HG03378 (cell line): ENCODE results near the gene PTGIS.
"Not testable (repeated sequence)": the region's sequence is repeated elsewhere in the genome, so short reads cannot be mapped to it uniquely, and the experiment has no call there.

Experiments used
- ATAC-seq: cut with Tn5 transposase; IDR thresholded peaks from one replicate; pipeline ENCODE4 v1.9.1; 2021; ENCODE audit warnings: mild to moderate bottlenecking, moderate library complexity; ENCODE audit not compliant: unreplicated experiment

Gene PTGIS

DNA sequence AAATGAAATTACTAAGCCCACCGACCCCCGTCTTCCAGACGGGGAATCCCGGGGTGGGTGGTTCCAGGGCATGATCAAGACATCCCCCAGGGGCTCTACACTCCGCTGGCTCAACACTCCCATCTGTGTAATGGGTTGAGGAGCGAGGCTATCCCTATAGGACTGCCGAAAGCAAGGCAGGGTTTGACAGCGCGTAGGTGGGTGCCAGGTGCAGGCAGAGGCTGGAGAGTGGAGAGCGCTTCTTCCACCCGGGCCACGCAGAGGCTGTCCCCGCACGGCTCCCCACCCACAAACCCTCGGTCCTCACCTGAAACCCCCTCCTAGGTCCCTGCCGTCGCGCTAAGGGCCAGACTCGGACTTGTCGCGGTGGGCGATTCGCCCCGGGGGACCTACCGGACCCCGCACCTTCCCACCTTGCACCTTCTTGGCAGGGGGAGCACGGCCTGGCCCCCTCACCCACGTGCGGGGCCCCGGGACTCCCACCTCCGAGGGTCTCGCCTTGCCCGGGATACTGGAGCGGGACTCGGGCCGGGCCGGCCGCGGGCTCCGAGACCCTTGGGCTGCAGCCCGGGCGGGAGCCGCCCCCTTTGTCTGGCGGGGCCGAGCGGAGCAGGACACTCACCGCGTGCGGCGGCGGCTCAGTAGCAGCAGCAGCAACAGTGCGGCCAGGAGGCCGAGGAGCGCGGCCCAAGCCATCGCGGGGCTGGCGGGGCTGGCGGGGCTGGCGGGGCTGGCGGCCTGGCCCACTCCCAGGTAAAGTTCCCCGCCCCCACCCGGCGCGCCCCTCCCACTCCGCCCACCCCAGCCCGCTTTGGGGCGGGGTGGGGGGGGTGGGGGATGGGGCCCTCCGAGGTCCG lies at the start of gene PTGIS:
TSS of gene PTGIS (minus strand) at position 717 of the 857 bp plus-strand sequence. CDS start at position 696, 21 bp downstream.
- no peak for ATAC-seq

DNA sequence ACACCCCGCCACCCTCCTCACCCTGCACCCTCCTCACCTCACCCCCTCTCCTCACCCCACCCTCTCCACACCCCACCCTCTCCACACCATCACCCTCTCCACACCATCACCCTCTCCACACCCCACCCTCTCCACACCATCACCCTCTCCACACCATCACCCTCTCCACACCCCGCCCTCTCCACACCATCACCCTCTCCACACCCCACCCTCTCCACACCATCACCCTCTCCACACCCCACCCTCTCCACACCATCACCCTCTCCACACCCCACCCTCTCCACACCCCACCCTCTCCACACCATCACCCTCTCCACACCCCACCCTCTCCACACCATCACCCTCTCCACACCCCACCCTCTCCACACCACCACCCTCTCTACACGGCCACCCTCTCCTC lies 49.5 kb upstream of the PTGIS start:
- not testable (repeated sequence) for ATAC-seq

DNA sequence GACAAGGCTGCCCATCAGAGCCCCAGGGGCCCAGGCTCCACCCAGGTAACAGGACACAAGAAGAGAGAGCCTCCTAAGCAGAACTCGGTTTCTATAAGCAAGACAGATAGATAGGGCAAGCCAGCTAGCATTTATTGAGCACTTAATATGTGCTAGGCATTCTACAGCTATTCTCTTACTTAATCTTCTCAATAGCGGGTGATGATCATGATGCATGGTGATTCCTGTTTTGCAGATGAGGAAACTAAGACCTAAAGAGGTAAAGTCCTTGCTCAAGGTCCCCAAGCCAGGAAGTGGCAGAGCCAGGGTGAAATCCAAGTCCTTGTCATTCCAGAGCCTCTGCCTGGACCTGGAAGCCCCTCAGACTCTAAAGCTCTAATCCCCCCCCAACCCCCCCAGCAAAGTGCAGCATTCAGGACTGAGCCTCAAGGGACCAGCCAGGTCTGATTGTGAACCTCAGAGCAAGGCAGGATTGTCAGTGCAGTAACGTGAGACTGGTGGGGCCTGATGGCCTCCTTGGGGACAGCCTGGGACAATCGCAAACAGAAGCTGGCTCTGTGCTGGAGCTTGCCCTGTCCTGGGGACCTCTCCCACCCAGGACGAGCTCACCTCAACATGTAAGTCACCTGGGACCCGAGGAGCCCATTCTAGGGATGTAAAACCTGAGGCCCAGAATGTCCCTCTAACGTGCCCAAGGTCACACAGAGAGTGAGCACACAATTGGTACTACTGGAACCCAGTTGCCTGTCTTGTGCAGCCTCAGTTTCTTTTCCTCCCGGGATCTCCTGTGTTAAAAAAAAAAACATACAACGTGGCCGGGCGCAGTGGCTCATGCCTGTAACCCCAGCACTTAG lies 48.4 kb upstream of the PTGIS start:
- ATAC-seq = no peak

DNA sequence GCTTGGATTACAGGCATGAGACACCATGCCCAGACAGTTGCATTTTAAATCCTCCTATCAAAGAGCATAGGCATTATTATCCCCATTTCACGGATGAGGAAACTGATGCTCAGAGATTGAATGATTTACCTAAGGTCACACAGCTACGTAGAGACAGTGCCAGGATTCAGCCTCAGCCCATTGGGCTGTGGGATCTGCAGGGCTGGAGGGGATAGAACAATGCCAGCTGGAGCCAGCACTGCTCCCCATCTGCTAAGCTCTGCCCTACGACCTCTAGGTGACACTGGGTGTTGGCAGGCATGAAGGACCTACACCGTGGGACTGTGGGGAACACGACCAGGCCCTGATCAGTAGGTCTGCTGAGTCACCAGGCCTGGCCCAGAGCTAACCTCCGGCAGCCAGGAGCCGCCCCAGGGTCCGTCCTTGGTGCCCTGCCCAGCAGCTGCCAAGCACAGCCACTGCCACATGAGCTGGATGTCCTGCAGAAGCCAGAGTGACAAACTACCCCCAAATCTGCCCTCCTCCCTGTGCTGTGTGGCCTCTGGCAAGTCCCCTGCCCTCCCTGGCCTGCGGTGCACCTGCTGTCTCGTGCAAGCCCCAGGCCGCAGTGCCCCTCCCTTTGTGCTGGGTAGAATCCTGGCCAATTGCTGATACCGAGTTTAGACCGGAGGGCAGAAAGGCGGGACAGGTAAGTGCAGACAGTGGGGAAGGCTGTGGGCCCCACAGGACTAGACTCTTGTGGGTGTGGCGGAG lies 47.6 kb upstream of the PTGIS start:
- no peak for ATAC-seq

DNA sequence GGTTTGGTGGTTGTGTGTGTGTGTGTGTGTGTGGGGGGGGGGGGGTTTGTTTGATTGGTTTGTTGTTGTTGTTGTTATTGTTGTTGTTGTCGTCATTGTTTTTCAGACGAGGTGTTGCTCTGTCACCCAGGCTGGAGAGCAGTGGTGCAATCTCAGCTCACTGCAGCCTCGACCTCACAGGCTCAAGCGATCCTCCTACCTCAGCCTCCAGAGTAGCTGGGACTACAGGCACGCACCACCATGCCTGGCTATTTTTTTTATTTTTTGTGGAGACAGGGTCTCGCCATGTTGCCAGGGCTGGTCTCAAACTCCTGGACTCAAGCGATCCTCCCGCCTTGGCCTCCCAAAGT lies 47.1 kb upstream of the PTGIS start:
- not testable (repeated sequence) for ATAC-seq

DNA sequence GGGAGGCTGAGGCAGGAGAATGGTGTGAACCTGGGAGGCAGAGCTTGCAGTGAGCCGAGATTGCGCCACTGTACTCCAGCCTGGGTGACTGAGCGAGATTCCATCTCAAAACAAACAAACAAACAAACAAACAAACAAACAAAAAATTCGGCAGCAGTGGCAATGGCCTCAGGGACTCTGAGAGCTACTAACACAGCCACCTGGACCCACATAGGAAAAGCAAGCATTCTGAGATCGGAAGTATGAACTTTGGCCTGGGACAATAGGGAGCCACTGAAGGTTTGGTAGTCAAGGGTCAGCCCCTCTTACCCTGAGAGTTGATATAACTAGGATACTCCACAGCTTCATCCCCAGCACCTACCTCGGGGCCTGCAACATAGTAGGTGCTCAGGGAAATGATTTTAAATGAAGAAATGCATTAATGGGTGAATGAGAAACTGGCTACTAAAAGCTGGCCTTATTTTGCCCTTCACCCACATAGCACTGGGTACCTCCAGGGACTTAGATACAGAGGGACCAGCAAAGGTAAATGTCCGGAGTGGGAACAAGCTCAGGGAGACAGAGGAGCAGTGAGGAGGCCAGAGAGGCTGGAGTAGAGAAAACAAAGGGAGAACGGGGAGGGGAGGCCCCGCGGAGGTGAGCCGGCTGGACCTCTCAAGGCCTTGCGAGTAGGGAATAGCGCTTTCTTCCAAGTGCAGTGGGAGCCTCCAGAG lies 46.6 kb upstream of the PTGIS start:
- ATAC-seq = no peak

DNA sequence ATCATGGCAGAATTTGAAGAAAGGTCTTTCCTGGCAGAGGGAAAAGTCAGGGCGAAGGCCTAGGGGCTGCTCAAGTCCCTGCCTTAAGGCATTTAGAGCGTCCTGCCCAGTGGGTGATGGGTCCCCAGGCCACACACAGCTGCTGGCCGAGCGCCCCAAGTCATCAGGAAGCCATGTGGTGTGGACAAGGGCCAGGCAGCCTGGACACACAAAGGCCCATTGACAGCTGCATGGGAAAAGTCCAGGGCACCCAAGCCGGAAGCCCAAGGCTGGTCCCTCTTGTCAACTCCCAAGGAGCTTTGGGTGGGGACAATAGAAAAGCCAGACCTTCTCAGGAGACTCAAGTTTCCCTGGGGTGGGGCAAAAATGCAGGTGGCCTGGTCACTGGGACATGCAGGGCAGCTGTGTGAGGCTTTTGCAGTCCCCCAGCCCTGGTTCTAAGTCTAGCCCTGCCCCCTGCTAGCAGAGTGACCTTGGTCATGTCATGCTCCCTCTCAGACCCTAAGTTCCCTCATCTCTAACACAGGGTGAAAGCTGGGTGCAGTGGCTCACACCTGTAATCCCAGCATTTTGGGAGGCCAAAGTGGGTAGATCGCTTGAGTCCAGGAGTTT lies 44.3 kb upstream of the PTGIS start:
- no peak for ATAC-seq

DNA sequence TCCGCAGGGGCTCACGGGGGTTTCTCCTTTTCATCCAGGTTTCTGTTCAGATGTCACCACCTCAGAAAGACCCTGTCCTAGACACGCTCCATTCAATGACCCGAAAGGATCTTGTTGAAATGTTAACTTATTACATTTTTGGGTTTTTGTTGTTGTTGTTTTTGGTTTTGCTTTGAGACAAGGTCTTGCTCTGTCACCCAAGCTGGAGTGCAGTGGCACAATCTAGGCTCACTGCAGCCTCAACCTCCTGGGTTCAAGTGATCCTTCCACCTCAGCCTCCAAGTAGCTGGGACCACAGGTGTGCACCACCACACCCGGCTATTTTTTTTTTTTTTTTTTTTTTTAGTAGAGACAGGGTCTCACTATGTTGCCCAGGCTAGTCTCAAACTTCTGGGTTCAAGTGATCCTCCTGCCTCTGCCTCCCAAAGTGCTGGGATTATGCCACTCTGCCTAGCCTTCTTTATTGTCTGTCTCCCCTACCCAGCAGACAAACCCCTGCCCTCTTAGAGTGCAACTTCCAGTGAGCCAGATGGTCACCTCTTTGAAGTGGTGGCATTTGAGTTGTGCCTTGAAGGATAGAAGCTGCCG lies 43.7 kb upstream of the PTGIS start:
- not testable (repeated sequence) for ATAC-seq

DNA sequence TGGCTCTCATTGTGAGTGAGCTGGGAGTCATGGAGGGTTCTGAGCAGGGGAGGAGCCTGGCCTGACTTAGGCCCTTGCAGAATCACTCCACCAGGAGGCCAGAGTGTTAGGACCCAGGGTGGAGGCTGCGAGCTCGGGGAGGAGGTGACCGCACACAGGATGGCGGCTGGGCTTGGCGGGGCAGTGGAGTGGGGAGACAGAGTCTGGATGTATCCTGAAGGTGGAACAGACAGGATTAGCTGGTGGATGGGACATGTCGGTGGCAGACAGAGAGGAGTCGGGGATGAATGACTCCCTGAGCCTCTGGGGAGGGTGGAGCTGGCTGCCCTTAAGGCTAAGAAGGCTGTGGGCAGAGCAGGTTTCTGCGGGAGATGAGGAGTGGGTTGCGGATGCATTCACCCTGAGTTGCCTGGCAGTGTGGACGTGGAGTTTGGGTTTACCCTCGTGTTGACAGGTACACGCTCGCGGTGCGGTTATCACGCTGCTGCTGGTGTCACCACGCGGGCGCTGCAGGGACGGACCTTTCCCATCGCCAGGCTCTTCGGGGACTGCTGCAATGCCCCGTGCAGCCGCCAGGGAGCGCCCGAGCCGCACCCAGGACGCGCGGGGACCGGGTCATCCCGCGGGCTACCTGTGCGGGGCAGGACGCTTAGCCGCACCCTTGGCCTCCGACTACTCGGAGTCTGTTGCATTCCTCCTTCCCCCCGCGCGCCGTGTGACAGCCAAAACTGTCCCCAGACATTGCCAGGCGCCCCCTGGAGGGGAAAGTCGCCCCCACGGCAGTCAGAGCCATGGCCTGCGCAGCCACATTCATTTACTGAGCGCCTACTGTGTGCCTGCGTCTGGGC lies 43.0 kb upstream of the PTGIS start:
- ATAC-seq = no peak

DNA sequence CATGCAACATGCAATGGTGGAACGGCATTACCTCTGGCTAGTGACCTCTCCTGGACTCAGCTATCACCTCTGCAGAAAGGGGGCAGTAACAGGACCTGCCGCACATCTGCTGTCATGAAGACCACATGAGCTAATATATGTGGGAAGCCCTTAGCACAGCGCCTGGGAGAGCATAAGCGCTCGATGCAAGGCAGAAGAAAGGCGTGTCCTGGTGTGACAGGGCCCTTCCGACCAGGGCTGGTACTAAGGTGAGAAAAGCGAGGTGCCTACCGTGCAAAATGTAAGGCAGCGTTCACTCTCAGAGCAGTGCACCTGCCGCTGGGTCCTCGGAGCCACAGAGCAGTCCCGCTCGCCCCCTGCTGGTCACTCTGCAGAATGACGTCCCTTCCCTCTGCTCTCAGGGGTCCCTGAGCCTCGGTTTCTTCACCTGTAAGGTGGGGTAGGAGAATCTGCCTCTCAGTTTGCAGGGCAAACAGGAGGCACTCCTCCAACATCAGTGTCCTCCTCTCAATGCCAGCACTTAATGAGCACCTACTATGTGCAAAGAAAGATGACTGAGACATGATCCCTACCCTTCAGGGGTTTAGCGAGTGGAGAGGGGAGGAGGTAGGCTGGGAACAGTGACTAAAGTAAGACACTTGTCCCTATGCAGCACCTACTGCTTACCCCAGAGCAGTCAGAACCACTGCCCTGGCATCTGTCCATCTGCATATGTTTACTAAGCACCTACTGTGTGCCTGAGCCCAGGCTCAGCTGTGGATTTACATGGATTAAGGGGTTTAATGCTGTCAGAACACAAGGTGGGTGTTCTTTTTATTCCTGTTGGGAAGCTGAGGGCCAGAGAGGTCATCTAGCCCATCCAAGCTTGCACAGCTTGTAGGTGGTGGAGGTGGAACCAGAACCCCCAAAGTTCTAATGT lies 41.1 kb upstream of the PTGIS start:
- ATAC-seq = no peak

DNA sequence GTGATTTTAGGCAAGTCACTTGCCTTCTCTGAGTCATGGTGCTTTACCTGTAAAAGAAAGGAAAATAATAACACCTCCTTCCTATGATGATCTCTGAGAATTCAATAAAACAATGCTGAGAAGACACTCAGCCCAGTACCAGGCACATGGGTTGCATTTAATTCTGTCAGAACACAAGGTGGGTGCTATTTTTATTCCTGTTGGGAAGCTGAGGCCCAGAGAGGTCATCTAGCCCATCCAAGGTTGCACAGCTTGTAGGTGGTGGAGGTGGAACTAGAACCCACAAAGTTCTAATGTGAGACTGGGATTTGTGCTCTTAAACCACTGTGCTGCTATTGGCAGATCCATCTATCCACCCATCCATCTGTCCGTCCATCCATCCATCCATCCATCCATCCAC lies 39.6 kb upstream of the PTGIS start:
- ATAC-seq = no peak

DNA sequence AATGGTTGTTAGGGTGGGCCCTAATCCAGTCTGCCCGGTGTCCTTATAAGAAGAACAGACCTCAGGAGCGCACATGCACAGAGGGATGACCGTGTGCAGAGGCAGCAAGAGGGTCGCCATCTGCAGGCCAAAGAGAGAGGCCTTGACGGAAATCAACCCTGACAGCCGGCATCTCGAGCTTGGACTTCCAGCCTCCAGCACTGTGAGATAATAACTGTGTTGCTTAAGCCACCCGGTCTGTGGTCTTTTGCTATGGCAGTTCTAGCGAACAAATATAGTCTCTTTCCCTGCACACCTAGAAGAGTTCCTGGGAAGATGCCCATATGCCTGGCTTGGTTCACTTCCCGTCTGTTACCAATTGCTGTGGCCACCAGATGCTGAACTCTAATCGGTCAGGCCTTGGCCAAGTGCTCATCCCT lies 35.3 kb upstream of the PTGIS start:
- no peak for ATAC-seq

DNA sequence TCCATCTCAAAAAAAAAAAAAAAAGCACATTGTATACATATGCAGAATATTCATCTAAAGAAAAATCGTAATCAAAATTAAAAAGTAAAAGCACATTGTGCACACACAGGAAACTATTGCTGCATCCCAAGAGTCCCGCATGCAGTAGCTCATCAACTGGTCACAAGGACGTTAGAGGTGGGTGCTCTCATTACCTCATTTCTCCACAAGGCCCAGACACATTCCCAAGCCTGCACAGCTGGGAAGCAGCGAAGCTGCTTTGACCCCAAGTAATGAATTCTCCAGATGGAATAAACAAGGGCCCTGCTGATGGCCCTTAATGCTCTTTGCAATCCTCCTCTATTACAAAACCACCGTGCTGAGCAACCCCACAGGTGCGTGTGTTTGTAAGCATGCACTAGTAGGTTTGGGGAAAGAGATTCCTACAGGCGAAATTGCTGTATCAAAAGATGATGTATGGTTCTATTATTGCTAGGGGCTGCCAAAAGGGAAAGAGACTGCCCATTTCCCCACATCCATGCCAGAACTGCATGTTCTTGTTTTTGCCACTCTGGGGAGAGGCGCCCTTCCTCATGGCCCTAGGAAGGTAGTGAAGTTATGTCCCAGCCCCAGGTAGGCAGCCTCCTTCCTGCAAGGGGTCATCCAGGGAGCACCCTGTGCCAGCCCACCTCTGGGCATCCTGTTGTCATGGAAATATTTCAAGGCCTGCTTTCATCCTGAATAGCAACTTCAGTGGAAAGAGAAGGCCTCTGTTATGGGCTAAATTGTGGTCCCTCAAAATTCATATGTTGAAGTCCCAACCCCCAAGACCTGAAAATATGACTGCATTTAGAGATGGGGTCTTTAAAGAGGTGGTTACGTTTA lies 34.6 kb upstream of the PTGIS start:
- ATAC-seq = no peak

DNA sequence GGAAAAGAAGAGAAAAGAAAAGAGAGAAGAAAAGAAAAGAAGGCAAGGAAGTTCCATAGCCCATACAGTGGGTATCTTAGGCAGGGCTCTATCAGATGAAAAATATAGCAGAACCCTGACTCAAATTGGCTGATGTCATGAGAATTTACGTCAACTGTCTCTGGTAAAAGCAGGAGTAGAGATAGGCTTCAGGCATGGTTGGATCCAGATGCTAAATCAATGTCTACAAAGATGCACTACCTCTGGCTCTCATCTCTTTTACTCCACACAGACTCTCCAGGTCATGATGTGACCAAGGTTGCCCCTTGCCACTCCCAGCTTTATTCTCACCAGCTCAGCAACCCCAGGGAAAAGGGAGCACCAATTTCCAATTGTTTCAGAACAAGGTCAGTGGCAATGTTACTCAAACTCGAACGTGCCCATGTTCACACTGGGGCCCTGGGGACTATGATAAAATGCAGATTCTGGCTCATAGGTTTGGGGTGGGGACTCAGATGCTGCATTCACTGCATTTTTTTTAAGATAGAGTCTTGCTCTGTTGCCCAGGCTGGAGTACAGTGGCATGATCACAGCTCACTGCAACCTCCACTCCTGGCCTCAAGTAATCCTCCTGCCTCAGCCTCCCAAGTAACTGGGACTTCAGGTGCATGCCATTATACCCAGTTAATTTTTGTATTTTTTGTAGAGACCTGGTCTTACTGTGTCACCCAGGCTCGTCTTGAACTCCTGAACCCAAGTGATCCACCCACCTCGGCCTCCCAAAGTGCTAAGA lies 33.4 kb upstream of the PTGIS start:
- ATAC-seq = no peak

DNA sequence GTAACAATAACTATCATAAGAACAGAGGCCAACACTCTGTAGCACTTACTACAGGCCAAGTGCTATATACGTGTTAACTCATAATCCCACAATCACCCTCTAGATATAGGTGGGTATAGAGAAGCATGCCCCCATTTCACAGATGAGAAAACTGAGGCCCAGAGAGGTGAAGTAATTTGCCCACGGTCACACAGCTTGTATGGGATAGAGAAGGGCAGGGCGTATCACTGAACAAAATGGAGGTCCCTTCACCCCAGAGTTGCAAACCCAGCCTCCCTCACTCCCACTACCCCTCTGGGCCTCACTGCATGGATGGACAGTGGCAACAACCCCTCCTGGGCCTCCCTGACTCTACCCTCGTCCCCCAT lies 31.8 kb upstream of the PTGIS start:
- no peak for ATAC-seq

DNA sequence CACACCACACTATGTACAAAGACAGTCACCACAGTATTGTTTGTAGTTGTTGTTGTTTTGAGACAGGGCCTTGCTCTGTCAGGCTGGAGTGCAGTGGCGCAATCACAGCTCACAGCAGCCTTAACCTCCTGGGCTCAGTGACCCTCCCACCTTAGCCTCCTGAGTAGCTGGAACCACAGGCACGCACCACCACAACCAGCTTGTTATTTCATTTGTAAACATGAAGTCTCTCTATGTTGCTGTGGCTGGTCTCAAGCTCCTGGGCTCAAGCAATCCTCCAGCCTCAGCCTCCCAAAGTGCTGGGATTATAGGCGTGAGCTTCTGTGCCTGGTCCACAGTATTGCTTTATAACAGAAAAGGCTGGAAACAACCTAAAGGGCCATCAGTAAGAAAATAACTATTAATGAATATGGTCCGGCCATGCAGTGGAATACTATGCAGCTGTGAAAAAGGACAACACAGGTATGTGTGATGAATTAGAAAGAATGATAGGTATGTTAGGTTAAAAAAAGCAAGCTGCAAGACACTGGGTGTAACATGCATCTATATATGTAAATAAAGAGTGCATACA lies 30.0 kb upstream of the PTGIS start:
- no peak for ATAC-seq
